ENCODE results near the gene CCL23.

DNA sequence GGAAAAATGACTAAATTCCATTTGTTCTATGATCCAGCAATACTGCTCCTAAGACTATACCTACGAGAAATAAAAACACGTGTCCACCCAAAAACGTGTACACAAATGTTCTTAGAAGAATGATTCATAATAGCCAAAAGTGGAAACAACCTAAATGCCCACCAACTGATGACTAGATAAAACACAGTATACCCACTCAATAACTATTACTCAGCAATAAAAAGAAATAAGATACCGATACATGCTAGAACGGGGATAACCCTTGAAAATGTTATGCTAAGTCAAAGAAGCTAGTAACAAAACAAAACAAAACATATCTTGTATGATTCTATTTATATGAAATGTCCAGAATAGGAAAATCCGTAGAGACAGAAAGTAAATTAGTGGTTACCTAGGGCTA is 54.1 kb downstream of the CCL23 start:
- TF ChIP-seq, protein P1, sequence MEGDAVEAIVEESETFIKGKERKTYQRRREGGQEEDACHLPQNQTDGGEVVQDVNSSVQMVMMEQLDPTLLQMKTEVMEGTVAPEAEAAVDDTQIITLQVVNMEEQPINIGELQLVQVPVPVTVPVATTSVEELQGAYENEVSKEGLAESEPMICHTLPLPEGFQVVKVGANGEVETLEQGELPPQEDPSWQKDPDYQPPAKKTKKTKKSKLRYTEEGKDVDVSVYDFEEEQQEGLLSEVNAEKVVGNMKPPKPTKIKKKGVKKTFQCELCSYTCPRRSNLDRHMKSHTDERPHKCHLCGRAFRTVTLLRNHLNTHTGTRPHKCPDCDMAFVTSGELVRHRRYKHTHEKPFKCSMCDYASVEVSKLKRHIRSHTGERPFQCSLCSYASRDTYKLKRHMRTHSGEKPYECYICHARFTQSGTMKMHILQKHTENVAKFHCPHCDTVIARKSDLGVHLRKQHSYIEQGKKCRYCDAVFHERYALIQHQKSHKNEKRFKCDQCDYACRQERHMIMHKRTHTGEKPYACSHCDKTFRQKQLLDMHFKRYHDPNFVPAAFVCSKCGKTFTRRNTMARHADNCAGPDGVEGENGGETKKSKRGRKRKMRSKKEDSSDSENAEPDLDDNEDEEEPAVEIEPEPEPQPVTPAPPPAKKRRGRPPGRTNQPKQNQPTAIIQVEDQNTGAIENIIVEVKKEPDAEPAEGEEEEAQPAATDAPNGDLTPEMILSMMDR (conservative IDR thresholded peaks at IDR 0.05; ENCODE audit: low read depth, low read length), result no peak
- no peak for TF ChIP-seq EZH2 (IDR thresholded peaks at IDR 0.05; ENCODE audit: borderline replicate concordance, low read depth, low read length, poor library complexity, severe bottlenecking)

All from A673 (cell line).